ENCODE results near the gene MT1HL1.

The MT1HL1 gene

GRCh38 chr1:237004116-237004515 lies at the start of gene MT1HL1:
TSS of gene MT1HL1 (minus strand) at chr1:237004441. CDS start at chr1:237004372, 69 bp downstream.
- intact Hi-C loops (cut with DNase I): no loop called here
- DNase-seq: peak in 1 of 10 donors; percentile 76

GRCh38 chr1:237050915-237051314 lies 46.7 kb upstream of the MT1HL1 start:
- DNase-seq: no peak
- intact Hi-C loops (cut with DNase I): no loop called here

GRCh38 chr1:237050185-237050584 lies 45.9 kb upstream of the MT1HL1 start:
- DNase-seq: no peak
- intact Hi-C loops (cut with DNase I): no loop called here

DNA sequence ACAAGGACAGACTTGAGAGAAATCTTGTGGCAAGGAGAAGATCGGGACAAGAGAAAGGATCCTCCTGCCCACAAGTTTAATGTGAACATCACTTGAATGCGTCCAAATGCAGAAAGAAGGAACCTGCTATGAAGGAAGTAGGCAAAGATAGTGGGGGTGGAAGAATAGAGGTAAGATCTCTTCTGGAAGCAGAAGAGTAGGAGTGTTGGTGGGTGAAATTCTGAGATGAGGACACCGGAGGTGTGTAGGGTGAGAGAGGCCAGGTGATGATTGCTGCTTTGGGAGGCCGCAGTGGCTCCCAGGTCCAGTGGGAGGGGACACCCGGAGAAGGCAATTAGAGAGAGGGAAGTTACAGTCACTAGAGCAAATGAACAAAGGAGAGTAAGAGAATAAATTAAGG lies 44.6 kb upstream of the MT1HL1 start:
- no peak for DNase-seq
- intact Hi-C loops (cut with DNase I): loop anchor here (10.0 kb wide), 2 partner anchors 336 to 516 kb away; no protein-coding TSS in a partner anchor

DNA sequence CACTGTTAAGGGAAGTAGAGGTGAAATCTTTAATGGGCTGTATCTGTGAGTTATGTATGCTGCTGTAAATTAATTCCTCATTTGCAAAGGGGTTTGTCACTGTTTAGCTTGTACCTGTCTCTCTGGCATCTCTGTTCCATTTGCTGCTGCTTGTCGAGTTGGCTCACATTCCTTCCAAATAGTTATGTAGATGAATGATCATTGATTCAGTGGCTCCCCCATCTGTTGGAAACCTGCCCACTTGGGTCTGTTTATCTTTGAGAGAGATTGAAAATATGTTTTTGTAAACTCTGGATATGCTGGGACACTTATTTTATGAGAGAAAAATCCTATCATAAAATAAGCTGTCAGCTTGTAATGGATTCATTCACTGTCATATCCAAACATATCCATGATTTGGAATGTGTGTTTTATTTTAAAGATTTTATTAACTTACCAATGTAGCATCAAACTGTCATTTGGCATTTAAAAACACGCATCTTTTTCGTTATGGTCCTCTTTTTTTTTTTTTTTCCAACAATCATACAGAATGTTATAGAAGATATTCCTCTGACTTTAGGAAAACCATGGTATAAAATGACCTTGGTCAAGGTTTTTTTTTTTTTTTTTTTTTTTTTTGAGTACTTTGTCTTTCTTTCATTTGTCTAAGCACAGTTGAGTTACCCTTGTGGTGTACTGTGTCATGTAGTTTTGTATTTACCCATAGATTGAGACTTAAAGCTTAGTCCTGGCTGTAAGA lies 41.2 kb upstream of the MT1HL1 start:
- no peak for DNase-seq
- intact Hi-C loops (cut with DNase I): loop anchor here (10.0 kb wide), 2 partner anchors 339 to 519 kb away; no protein-coding TSS in a partner anchor

DNA sequence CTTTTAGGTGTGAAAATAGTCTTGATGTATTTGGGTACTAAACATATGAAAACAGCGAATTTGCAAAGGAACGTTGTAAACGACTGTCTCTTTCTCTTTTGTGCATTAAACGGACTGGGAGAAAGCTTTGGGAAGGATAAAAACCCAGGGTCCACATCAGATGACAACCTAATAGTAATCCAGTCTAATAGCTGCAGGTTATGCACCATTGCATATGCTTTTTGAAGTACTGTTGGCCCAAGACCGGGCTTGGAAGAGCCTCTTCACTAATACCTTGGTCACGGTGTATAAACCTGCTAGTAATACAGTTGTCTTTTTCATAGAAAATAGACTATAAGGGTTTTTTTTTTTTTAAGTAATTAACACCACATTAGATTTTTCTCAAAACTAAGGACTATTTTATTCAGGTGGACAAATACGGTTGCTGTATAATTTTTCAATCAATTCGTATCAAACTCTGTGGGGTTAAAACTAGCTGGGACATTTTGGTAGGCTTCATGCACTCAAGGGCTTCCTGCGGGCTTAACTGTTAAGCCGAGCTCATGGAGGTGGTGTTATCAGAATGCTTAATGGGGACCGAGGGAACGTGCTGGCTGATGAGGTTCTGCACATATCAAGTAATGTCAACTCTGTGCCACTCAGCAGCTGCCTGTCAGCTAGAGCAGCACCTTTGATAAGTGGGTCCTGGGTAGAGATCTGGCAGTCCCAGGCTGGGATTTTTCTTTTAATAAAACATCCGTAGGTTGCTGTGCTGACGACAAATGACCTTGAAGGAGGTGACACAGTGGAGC lies 39.8 kb upstream of the MT1HL1 start:
- intact Hi-C loops (cut with DNase I): loop anchor here (10.0 kb wide), 2 partner anchors 341 to 521 kb away; no protein-coding TSS in a partner anchor
- no peak for DNase-seq

DNA sequence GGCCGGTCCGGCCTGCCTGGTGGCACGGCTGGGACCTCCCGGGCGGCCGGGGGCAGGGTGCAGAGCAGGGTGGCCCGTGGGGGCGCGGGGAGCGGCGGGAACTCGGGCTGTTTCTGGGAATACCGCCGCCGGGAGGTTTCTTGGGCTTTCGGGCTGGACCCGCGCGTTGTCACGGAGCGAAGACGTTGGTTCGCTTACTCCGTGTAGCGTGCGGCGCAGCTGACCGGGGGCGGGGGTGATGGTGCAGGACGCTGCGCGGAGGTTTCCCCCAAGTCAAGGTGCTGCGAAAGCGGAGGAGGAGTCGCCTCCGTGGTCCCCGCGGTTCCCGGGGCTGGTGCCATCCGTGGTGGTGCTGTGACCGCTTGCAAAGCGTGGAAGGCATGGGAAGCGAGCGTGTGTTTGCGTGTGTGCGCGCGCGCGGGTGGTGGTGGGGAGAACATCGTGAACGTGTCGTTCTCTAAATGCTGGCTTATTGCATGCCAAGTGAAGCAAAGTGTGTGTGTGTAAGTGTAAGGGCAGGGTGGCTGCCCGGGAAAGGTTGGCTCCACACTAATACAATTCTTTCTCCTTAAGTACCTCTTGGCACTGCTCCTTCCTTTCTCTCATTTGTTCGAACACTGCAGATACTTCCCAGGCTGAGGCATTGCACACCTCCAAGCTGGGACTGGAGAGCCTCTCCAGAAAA lies 38.8 kb upstream of the MT1HL1 start:
- intact Hi-C loops (cut with DNase I): loop anchor here (10.0 kb wide), 2 partner anchors 342 to 522 kb away; no protein-coding TSS in a partner anchor
- peak in 8 of 10 donors; percentile 35 to 94 (median 60) for DNase-seq

GRCh38 chr1:237042526-237042891 lies 38.3 kb upstream of the MT1HL1 start:
- DNase-seq: peak in 4 of 10 donors; percentile 13 to 83 (median 47)
- intact Hi-C loops (cut with DNase I): loop anchor here (10.0 kb wide), 2 partner anchors 342 to 522 kb away; no protein-coding TSS in a partner anchor

GRCh38 chr1:237041795-237042525 lies 37.7 kb upstream of the MT1HL1 start, which contains the start of gene RYR2:
TSS of gene RYR2 (plus strand) at chr1:237042184. CDS start at chr1:237042522, 338 bp downstream.
- intact Hi-C loops (cut with DNase I): loop anchor here (10.0 kb wide), 2 partner anchors 343 to 523 kb away; no protein-coding TSS in a partner anchor
- peak in 9 of 10 donors; percentile 23 to 95 (median 52) for DNase-seq

GRCh38 chr1:237041461-237041794 lies 37.2 kb upstream of the MT1HL1 start:
- intact Hi-C loops (cut with DNase I): loop anchor here (10.0 kb wide), 2 partner anchors 343 to 523 kb away; no protein-coding TSS in a partner anchor
- no peak for DNase-seq

DNA sequence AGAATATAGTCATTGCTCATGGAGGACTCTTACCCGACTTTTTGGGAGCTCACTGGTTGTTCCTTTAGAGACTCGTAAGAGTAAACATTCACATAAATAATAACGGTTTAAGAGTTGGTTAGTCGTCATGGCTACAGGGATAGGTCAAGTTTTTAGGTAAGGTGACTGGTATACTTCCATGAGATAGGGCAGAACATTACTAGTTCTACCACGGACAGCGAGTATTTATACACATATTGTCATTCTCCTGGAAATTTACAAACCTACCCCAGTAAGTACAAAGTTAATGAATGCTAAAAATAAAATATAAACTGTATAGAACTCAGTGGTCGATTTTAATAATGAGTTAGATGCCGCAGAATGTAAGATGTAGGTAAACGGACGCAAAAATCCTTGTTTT lies 36.6 kb upstream of the MT1HL1 start:
- intact Hi-C loops (cut with DNase I): loop anchor here (10.0 kb wide), 2 partner anchors 344 to 524 kb away; no protein-coding TSS in a partner anchor
- no peak for DNase-seq

DNA sequence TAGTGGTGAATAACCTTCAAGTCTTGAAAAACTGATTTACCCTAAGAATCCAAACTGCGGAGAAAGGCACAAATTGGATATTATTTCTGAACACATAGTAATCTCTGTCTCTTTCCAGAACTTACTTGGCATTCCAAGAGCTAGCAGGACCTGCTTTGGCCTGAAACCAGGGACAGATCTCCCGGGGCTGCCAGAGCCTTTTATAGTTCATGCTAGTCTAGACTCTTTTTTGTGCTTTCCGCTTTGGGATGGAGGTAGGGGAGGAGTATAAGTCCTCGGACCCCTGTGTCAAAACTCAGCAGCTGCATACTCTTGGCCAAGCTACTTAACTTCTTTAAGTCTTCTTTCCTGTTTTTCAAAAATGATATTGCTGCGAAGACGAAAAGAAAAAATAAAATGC lies 34.0 kb upstream of the MT1HL1 start:
- intact Hi-C loops (cut with DNase I): no loop called here
- DNase-seq: no peak

DNA sequence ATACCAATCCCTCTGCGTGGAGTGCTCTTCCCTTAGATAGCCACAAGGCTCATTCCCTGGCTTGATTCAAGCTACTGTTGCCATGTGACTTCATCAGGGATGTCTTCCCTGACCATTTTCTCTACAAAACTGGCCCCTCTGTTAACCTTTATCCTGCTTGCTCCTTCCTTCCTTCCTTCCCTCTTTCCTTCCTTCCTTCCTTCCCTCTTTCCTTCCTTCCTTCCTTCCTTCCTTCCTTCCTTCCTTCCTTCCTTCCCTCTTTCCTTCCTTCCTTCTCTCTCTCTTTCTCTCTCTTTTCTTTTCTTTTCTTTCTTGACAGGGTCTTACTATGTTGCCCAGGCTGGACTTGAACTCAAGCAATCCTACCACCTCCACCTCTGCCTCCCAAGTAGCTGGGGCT lies 31.5 kb upstream of the MT1HL1 start:
- intact Hi-C loops (cut with DNase I): no loop called here
- no peak for DNase-seq

GRCh38 chr1:237033804-237034203 lies 29.6 kb upstream of the MT1HL1 start:
- no peak for DNase-seq
- intact Hi-C loops (cut with DNase I): no loop called here

DNA sequence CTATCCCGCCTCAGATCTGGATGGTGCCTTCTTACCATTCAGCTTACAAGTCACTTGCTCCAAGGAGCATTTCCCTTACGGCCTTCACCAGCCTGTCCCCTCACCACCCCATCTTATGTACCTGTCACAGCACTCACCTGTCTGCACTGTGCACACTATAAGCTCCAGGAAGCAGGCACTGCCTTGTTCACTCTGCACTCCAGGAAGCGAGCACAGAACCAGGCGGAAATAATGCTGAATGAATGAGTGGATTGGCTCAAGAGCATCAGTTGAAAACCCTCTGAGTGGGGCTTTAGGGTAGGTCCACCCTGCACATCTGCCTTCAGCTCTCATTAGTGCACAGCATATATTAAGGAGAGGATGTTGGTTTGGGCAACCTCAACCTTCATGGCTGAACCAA lies 28.8 kb upstream of the MT1HL1 start:
- intact Hi-C loops (cut with DNase I): no loop called here
- DNase-seq: no peak

DNA sequence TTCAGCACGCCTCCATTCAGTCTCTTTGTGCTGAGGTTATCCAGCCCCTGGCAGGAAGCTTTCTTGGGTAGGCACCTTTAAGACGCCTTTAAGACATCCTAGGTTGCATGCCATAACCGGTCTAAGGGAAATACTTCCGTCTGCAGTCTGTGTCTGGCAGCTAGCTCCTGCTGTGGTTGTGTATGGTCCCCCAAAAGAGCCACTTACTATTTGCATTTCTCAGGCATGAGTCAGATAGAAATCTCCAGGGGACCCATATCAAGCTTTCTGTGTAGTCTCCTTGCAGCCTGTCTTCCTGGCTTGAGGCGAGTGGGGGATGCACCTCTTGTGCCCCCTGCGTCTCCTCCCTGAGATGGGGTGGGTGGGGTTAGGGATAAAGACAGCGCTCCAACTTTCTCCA lies 27.8 kb upstream of the MT1HL1 start:
- DNase-seq: no peak
- intact Hi-C loops (cut with DNase I): no loop called here

GRCh38 chr1:237031480-237031879 lies 27.2 kb upstream of the MT1HL1 start:
- DNase-seq: no peak
- intact Hi-C loops (cut with DNase I): no loop called here

- intact Hi-C loops (cut with DNase I): no loop called here
- DNase-seq: no peak
Observed at GRCh38 chr1:237029850-237030535, 25.8 kb upstream of the MT1HL1 start.

DNA sequence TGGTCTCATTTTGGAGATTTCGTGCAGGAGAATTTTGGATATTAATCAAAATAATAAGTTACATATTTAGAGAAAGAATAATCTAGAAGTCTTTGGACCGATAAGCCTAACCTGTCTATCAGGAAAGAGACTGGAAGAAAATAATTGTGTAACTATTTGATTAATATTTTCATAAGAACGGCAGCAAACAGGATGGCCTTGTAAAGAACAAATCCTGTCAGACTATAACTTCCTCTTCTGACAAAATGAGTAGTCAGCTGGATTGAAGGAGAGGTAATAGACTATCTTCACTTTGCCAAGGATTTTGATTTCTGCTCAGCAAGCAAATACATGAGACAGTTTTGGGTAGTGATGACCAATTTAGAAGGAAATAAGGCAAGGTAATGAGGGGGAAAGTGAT lies 25.0 kb upstream of the MT1HL1 start:
- no peak for DNase-seq
- intact Hi-C loops (cut with DNase I): no loop called here

Measured in posterior cingulate gyrus (tissue), 11 donors.